Heart left ventricle (tissue), 13 donors: ENCODE measurements around the gene RNU1-3.
"Not testable (repeated sequence)": the region's sequence is repeated elsewhere in the genome, so short reads cannot be mapped to it uniquely, and the experiment has no call there.

Experiments used
- CTCF ChIP-seq, 12 donors: fragments of 200-600 bp; sonication (generic) in 4 of 12; IDR thresholded peaks; one replicate each; pipeline versions ENCODE4 v1.5.0 to v1.8.0; 2018 to 2022; ENCODE audit warnings: antibody characterized with exemption in 12 of 12, mild to moderate bottlenecking in 5 of 12
- POLR2A ChIP-seq, 2 donors: fragments of 450-650 bp; IDR thresholded peaks; one replicate each; pipeline ENCODE4 v1.6.1; 2017; ENCODE audit warnings: antibody characterized with exemption in 2 of 2, mild to moderate bottlenecking in 2 of 2, moderate library complexity in 2 of 2
- donor health status: ischemic (EF 13 %, LVEDD 7.1; RV severe dilation, severe dysfunction).
- donor health status: DM: no; HTN: yes; CAD: no.
- donor health status: DM: no; HTN: no; CAD: no.
- donor health status: ischemic (EF 25% LVEDD 6.9; RV normal size, moderate dysfunction).
- donor health status: ischemic (EF 25% LVEDD 5.7; RV mildly dilated, moderate dysfunction).
- donor health status: ischemic (EF 35%, LVEDD 5.7; RV mildly dilated, moderate dysfunction).
- donor health status: nonischemic (EF 11% LVEDD 7.7; RV severe dilation, severe dysfunction).
- donor health status: DM: yes; HTN: yes; CAD: no.
- donor health status: PGD.
- donor health status: ischemic (EF 29% LVEDD 5.4; RV normal size, mild dysfunction).
- donor health status: nonischemic (EF 23%, LVEDD 6.1; RV moderate dilation, normal function).

- not testable (repeated sequence) for TF ChIP-seq CTCF, POLR2A (IDR thresholded peaks at IDR 0.05)
Measured at GRCh38 chr1:16629916-16630530, 36.7 kb downstream of the RNU1-3 start.
